GM23248 (cell line): ENCODE data around the gene LPCAT2.

ENCODE experiments used
- EZH2 ChIP-seq: fragments of 200-600 bp; sonication (generic); IDR thresholded peaks from 2 replicates; pipeline ENCODE4 v1.6.1; 2018; ENCODE audit warnings: antibody characterized with exemption, mild to moderate bottlenecking; ENCODE audit not compliant: insufficient read depth, poor library complexity, severe bottlenecking
- EZH2phosphoT487 ChIP-seq: fragments of 200-600 bp; sonication (generic); IDR thresholded peaks from 2 replicates; pipeline ENCODE4 v1.6.1; 2018; ENCODE audit warnings: antibody characterized with exemption, moderate library complexity, mild to moderate bottlenecking, low read depth; ENCODE audit not compliant: insufficient read depth

DNA sequence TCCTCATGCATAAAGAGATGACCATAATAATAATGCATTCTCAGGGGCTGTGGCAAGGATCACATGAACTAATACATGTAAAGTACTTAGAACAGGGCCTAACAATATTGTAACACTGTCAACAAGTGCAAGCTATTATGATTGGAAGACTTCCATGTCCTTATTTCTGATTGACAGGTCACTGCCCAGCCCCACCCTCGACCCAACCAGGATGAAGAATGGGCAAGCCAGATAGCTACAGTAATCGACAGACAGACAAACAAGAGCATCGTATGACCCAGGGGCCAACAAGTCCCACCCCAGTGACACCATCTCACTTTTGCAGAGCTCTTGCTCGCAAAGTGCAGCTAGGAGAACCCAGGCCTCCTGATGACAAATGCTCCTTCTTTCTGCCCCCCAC, 44.5 kb upstream of the LPCAT2 start:
- TF ChIP-seq EZH2 (no peak), EZH2phosphoT487 (no peak)
